ENCODE measurements around the gene CCNE1. TPM values are rescaled to one million over a fixed set of nuclear protein-coding genes. Genes with fewer than 3 reads are reported as not detected.
A peak's percentile ranks its signal among the peaks of the same experiment; 100 is the strongest.
"Not testable (repeated sequence)": the region's sequence is repeated elsewhere in the genome, so short reads cannot be mapped to it uniquely, and the experiment has no call there.

CCNE1 gene
- total RNA-seq, 1 donor from 2014 or later: 1.9 TPM

- intact Hi-C loops (cut with DNase I): no loop called here
- no peak for DNase-seq (ENCODE audit: low spot score)
Observed at GRCh38 chr19:29809795-29810503, 1.8 kb upstream of the CCNE1 start.

DNA sequence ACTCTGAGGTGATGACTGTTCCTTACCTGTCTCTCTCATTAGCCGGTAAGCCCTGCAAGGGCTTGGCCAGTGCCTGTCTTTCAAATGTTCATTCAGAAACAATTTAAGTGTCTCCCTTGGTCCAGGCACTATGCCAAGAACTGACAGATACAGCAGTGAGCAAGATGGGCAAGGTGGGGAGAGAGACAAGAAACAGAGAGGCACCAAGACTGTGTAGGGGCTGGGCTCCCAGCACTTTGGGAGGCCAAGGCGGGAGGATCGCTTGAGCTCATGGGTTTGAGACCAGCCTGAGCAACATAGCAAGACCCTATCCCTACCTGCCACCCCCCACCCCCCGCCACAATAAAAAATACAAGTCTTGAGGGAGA, 1.3 kb upstream of the CCNE1 start:
- DNase-seq (ENCODE audit: low spot score): no peak
- intact Hi-C loops (cut with DNase I): no loop called here

DNA sequence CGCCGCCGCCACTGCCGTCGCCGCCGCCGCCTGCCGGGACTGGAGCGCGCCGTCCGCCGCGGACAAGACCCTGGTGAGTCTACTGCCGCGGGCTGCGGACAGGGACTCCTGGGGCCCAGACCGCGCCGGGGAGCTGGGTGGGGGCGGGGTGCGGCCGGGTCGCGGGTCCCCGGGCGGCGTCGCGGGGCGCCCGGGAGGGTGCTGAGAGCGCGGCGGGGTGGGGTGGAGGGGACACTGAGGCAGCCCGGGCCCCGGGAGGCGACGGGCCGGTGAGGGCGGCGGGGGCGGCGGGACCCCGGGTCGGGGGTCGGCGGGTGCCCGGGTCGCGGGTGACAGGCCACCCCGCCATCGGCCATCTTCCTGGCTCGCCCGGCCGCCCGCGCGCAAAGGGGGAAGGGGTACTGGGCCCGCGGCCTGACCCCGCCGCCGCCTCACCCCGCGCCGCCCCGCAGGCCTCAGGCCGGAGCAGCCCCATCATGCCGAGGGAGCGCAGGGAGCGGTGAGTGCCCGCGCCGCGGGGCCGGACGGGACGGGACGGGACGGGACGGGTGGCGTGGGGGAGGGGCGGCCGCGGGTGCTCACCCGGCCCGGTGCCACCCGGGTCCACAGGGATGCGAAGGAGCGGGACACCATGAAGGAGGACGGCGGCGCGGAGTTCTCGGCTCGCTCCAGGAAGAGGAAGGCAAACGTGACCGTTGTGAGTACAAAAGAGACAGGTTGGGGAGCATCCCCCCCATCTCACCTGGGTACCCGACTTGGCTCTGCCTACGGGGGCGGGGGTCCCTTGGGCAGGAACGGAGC, 489 bp downstream of the CCNE1 start:
- intact Hi-C loops (cut with DNase I): loop anchor here (2.0 kb wide), 1 partner anchor 31 kb away; no protein-coding TSS in a partner anchor
- no peak for DNase-seq (ENCODE audit: low spot score)

GRCh38 chr19:29812881-29813275, 1.1 kb downstream of the CCNE1 start:
- intact Hi-C loops (cut with DNase I): loop anchor here (2.0 kb wide), 1 partner anchor 30 kb away; no protein-coding TSS in a partner anchor
- no peak for DNase-seq (ENCODE audit: low spot score)

GRCh38 chr19:29813642-29814041, 1.9 kb downstream of the CCNE1 start:
- no peak for DNase-seq (ENCODE audit: low spot score)
- intact Hi-C loops (cut with DNase I): loop anchor here (2.0 kb wide), 1 partner anchor 29 kb away; no protein-coding TSS in a partner anchor

- intact Hi-C loops (cut with DNase I): no loop called here
- no peak for DNase-seq (ENCODE audit: low spot score)
Observed at GRCh38 chr19:29815231-29815630, 3.4 kb downstream of the CCNE1 start.

GRCh38 chr19:29817316-29817715, 5.5 kb downstream of the CCNE1 start:
- DNase-seq (ENCODE audit: low spot score): no peak
- intact Hi-C loops (cut with DNase I): no loop called here

- DNase-seq (ENCODE audit: low spot score): no peak
- intact Hi-C loops (cut with DNase I): no loop called here
Observed at GRCh38 chr19:29819300-29819699, 7.5 kb downstream of the CCNE1 start.

GRCh38 chr19:29819986-29820385, 8.2 kb downstream of the CCNE1 start:
- no peak for DNase-seq (ENCODE audit: low spot score)
- intact Hi-C loops (cut with DNase I): no loop called here

- peak; percentile 7 for DNase-seq (ENCODE audit: low spot score)
Observed at GRCh38 chr19:29823581-29824330, 12.0 kb downstream of the CCNE1 start.

GRCh38 chr19:29825263-29825662, 13.5 kb downstream of the CCNE1 start:
- intact Hi-C loops (cut with DNase I); DNase-seq (ENCODE audit: low spot score): not testable (repeated sequence)

More at GRCh38 chr19:29823581-29824330, 12.0 kb downstream of the CCNE1 start:
- intact Hi-C loops (cut with DNase I): no loop called here

DNA sequence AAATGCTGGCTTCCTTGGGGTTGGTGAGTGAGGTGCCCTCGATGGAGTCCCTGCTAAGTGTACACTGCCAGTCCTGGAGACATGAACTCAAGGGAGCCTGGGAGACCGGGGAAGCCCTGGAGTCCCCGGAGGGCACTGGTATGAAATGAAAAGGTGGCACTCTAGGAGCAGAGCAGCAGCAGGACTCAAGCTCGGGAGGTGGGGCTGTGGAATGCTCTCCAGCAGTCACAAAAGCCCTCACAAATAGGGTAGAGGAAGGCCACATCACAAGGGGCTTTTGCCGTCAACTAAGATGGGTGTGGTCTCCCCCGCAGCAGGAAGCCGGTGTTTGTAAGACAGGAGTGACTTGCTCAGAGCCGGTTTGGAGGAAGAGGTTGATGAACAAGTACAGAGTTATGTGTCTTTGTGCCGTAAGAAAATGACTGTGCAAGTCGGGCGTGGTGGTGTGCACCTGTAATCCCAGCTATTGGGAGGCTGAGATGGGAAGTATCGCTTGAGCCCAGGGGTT, 19.3 kb downstream of the CCNE1 start:
- intact Hi-C loops (cut with DNase I): no loop called here

DNA sequence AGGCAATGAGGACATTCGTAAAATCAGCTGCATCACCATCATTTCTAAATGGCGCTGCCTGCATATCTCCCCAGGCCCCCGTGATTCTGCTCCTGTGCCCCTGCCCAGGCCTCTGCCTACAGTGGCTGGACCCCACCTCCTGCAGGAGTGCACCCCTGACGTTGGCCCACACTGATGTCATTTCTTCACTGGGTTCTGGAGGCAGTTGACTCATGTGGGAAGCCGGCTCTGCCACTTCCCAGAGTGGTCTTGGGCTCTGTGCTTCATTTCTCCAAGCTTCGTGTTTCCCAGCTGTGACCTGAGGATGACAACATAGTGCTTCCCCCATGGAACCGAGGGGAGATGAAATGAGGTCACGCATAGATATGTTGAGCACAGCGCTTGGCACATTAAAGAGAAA, 19.9 kb downstream of the CCNE1 start:
- intact Hi-C loops (cut with DNase I): no loop called here
- DNase-seq (ENCODE audit: low spot score): no peak

More for the DNA sequence above, 19.3 kb downstream of the CCNE1 start:
- DNase-seq (ENCODE audit: low spot score): no peak

- DNase-seq (ENCODE audit: low spot score): no peak
- intact Hi-C loops (cut with DNase I): no loop called here
Observed at GRCh38 chr19:29832801-29833200, 21.0 kb downstream of the CCNE1 start.

- DNase-seq (ENCODE audit: low spot score): no peak
- intact Hi-C loops (cut with DNase I): no loop called here
Observed at GRCh38 chr19:29833614-29834261, 21.9 kb downstream of the CCNE1 start.

DNA sequence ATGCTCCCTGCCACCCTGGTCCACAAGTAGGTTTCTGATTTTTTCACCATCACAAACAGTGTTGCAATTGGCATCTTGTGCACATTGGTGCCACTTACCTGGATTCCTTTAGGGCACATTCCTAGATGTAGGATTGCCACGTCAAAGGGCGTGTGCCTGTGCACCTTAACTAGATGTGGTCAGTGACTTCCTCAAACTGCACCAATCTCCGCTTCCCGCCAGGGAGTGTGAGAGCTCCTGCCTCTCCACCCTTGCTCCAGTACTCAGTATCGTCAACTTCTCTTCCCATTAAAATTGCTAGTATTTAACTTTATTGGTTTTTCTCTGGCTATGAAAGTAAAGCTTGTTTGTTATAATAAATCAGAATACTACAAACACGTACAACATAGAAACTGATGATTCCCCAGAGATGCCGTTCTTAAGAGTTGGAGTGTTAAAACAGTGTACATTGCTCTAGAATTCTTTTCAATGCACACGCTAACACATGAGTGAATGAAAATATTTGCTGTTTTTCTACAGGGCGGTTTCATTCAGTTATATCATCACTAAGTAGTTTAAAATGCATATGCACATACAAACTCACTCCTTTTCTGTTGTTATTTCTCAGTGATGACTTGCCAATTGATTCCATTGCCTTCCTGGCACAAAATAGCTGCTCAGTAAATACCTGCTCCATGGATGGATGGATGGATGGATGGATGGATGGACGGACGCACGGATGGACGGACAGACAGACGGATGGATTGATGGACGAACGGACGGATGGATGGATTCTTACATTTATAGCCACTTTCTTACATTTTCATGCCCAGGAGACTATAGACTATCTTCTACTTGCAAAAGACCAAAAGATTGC, 23.4 kb downstream of the CCNE1 start:
- no peak for DNase-seq (ENCODE audit: low spot score)
- intact Hi-C loops (cut with DNase I): no loop called here

DNA sequence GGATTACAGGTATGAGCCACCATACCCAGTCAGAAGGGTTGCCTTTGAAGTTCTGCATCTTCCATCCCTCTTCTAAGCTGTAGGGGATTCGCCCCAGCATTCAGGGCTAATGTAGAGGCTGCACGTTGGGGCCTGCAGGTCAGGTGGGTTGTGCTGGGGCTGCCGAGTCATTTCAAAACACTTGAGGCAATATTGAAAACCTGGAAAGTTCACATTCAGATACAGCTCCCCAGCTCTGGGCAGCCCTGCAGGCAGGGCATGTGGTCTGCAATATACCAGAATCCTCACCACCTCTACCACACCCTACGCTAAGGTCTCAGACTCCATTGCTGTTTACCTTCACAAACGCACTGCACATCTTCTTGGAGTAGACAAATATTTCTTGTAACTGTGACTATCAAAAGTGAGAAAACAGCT, 24.6 kb downstream of the CCNE1 start:
- intact Hi-C loops (cut with DNase I): no loop called here
- no peak for DNase-seq (ENCODE audit: low spot score)

DNA sequence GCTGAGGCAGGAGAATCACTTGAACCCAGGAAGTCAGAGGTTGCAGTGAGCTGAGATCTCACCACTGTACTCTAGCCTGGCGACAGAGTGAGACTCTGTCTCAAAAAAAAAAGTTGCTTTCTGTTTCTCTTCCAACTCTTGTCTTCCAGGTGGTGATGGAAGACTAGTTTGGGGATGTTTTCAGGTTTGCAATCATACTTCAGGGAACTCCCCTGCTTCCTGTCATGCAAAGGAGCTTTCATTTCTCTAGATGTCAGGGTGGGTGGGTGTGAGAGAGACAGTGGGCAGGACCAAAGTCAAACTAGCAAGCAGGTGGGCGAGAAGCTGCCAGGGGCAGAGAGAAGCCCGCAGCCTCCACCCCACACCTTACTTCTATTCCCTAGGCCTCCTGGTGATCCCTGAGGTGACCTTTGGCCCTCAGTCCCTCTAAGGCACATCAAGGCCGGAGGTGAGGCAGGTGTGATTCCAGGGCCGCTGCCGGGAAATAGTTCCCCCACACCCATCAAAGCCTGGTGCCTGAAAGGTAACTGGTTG, 25.7 kb downstream of the CCNE1 start:
- intact Hi-C loops (cut with DNase I): no loop called here
- no peak for DNase-seq (ENCODE audit: low spot score)

Measured in cardiac septum (tissue), 1 donor.